GM21737 (cell line): ENCODE results near the gene FARS2.

Experiments
- ATAC-seq: cut with Tn5 transposase; IDR thresholded peaks from one replicate; pipeline ENCODE4 v1.9.1; 2021; ENCODE audit warnings: mild to moderate bottlenecking, moderate library complexity; ENCODE audit not compliant: unreplicated experiment

Gene FARS2

GRCh38 chr6:5365436-5366195, 104.3 kb downstream of the FARS2 start:
- ATAC-seq: no peak

GRCh38 chr6:5366941-5367340, 105.6 kb downstream of the FARS2 start:
- no peak for ATAC-seq

- ATAC-seq: no peak
Measured at GRCh38 chr6:5367510-5367909, 106.2 kb downstream of the FARS2 start.

- no peak for ATAC-seq
Measured at GRCh38 chr6:5373430-5373829, 112.1 kb downstream of the FARS2 start.

- ATAC-seq: no peak
Measured at GRCh38 chr6:5378331-5378730, 117.0 kb downstream of the FARS2 start.

- no peak for ATAC-seq
Measured at GRCh38 chr6:5379647-5380242, 118.4 kb downstream of the FARS2 start.

- ATAC-seq: no peak
Measured at GRCh38 chr6:5383856-5384255, 122.5 kb downstream of the FARS2 start.

GRCh38 chr6:5384276-5384675, 123.0 kb downstream of the FARS2 start:
- no peak for ATAC-seq

GRCh38 chr6:5388326-5388725, 127.0 kb downstream of the FARS2 start:
- no peak for ATAC-seq

- no peak for ATAC-seq
Measured at GRCh38 chr6:5389086-5389745, 127.9 kb downstream of the FARS2 start.

- ATAC-seq: no peak
Measured at GRCh38 chr6:5390177-5390576, 128.9 kb downstream of the FARS2 start.

- ATAC-seq: no peak
Measured at GRCh38 chr6:5394280-5394679, 133.0 kb downstream of the FARS2 start.

- no peak for ATAC-seq
Measured at GRCh38 chr6:5395719-5396118, 134.4 kb downstream of the FARS2 start.

- no peak for ATAC-seq
Measured at GRCh38 chr6:5398530-5398929, 137.2 kb downstream of the FARS2 start.

- no peak for ATAC-seq
Measured at GRCh38 chr6:5399391-5399790, 138.1 kb downstream of the FARS2 start.

GRCh38 chr6:5401845-5402738, 140.8 kb downstream of the FARS2 start:
- ATAC-seq: no peak

GRCh38 chr6:5403076-5403475, 141.8 kb downstream of the FARS2 start:
- ATAC-seq: no peak

- ATAC-seq: no peak
Measured at GRCh38 chr6:5403609-5404008, 142.3 kb downstream of the FARS2 start.

GRCh38 chr6:5405976-5406375, 144.7 kb downstream of the FARS2 start:
- ATAC-seq: no peak

- no peak for ATAC-seq
Measured at GRCh38 chr6:5411414-5411813, 150.1 kb downstream of the FARS2 start.

- no peak for ATAC-seq
Measured at GRCh38 chr6:5412017-5412416, 150.7 kb downstream of the FARS2 start.
